Fibroblast of villous mesenchyme (primary cell): ENCODE data around the gene ZMYND11. TPM values are rescaled to one million over a fixed set of nuclear protein-coding genes. Genes with fewer than 3 reads are reported as not detected.

ENCODE experiments used
- DNase-seq: peaks from one replicate; pipeline ENCODE4 v3.0.0-alpha.2; 2010; ENCODE audit warnings: low read depth
- H3K4me3 ChIP-seq: 2 replicates; pipeline ENCODE4 v1.5.1; 2011; ENCODE audit warnings: low read depth, mild to moderate bottlenecking, low read length
- CTCF ChIP-seq: IDR thresholded peaks from 2 replicates; pipeline ENCODE4 v1.5.1; 2012; ENCODE audit warnings: low read depth, mild to moderate bottlenecking, low read length; ENCODE audit not compliant: insufficient read depth
- total RNA-seq: library from RNA; depleted of rRNA; stranded (reverse); fragments of >200 nt; gene quantifications from 2 replicates; pipeline ENCODE4 v1.2.3, GENCODE V29; 2012

ZMYND11 gene
- total RNA-seq, 1 donor = 53.5 TPM

DNA sequence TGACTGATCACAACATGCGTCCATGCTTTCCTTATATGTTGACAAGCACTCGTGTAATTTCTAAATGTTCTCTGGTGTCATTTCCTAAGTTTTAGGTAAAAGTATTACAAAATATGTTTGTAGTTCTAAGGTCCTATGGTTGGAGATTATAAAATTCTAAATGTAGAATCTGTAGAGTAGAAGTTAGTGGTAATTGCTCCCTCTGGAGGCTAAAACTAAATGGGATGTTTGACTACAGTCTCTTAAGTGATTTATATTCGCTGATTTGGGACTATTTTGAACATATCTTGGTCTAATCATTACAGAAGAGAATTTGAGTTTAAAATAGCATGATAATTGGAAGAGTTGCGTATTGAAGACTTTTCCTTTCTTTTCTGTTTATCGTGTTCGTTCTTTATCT, 74.1 kb downstream of the ZMYND11 start:
- peak; percentile 26 for TF ChIP-seq CTCF
- H3K4me3 ChIP-seq = no peak overlapping the region
- peak; percentile 14 for DNase-seq

- no peak overlapping the region for H3K4me3 ChIP-seq
- no peak for TF ChIP-seq CTCF
- DNase-seq = no peak
Observed at GRCh38 chr10:210297-210696, 75.0 kb downstream of the ZMYND11 start.

- DNase-seq = no peak
- no peak overlapping the region for H3K4me3 ChIP-seq
- no peak for TF ChIP-seq CTCF
Observed at GRCh38 chr10:215444-215843, 80.2 kb downstream of the ZMYND11 start.

- H3K4me3 ChIP-seq = no peak overlapping the region
- no peak for TF ChIP-seq CTCF
- peak; percentile 58 for DNase-seq
Observed at GRCh38 chr10:218798-219197, 83.5 kb downstream of the ZMYND11 start.

DNA sequence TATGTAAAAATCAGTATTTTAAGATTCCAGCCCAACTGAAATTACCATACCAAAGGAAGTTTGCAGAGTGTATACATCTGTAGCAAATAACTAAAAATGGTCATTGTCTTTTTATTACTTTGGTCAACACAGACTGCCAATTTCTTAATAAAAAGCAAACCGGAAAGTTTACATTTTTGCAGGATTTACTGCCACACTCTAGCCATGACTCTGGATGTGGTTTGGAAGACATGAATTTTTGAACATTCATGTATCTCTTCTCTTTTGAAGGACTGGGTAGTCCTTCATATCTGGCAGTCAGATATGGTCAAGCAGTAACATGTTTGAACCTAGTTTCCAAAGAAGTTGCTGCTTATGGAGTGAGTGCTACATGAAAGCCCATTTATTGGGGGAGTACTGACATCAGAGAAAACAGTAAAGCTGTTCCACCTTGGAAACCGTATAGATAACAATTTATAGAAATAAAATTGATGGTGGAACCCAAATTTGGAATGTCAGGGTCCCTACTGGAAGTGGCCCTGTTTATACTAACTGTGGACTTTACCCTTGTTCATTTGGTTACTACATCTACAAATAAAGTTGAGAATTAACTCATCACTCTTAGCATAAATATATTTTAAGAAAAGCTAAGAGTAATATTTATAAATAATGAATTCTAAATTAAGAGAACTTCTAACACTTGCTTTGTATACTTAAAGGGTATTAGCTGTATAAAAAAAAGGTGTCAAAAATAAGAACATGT, 84.6 kb downstream of the ZMYND11 start:
- TF ChIP-seq CTCF = no peak
- peak; percentile 7 for DNase-seq
- H3K4me3 ChIP-seq = no peak overlapping the region

GRCh38 chr10:224571-224970, 89.3 kb downstream of the ZMYND11 start:
- no peak for TF ChIP-seq CTCF
- no peak for DNase-seq
- no peak overlapping the region for H3K4me3 ChIP-seq

- DNase-seq = peak; percentile 63
- no peak overlapping the region for H3K4me3 ChIP-seq
- no peak for TF ChIP-seq CTCF
Observed at GRCh38 chr10:226018-226417, 90.8 kb downstream of the ZMYND11 start.
